A673 (cell line): Measurements from ENCODE around the gene YEATS2. TPM values are rescaled to one million over a fixed set of nuclear protein-coding genes. Genes with fewer than 3 reads are reported as not detected.

Source experiments
- BruUV-seq: library from RNA; stranded (reverse); fragments of 400-500 nt; replicated peaks from 2 replicates; lab custom pipeline; 2021; lab: Mats Ljungman, UMichigan
- CTCF ChIA-PET: fragments of 300-600 bp; sonication (Branson Sonifier 250); formaldehyde crosslinking; loops from one replicate; lab custom pipeline; 2022; ENCODE audit warnings: antibody characterized with exemption; lab: Charles Lee
- POLR2A ChIA-PET: fragments of 300-600 bp; sonication (Branson Sonifier 250); formaldehyde crosslinking; loops from one replicate; lab custom pipeline; 2022; ENCODE audit warnings: antibody characterized with exemption; ENCODE audit not compliant: low non-redundant PET; lab: Charles Lee
- DNase-seq: peaks from one replicate; pipeline ENCODE4 v3.0.0-alpha.2; 2015; ENCODE audit warnings: low spot score
- H3K27ac ChIP-seq: fragments of 200-600 bp; sonication (generic); 2 replicates; pipeline ENCODE4 v1.5.1; 2016; ENCODE audit warnings: mixed run types, low read depth, mild to moderate bottlenecking, mixed read lengths, antibody characterized with exemption, low read length; ENCODE audit not compliant: poor library complexity, severe bottlenecking
- H3K27me3 ChIP-seq: fragments of 200-600 bp; sonication (generic); replicated peaks from 2 replicates; pipeline ENCODE4 v1.6.1; 2017; ENCODE audit warnings: mixed run types, low read depth, mild to moderate bottlenecking, mixed read lengths, antibody characterized with exemption, low read length; ENCODE audit not compliant: insufficient read depth, poor library complexity
- H3K36me3 ChIP-seq: fragments of 200-600 bp; sonication (generic); 2 replicates; pipeline ENCODE4 v1.6.1; 2016; ENCODE audit warnings: mixed run types, mild to moderate bottlenecking, mixed read lengths, antibody characterized with exemption, low read length; ENCODE audit not compliant: insufficient read depth, poor library complexity, severe bottlenecking
- H3K4me1 ChIP-seq: fragments of 200-600 bp; sonication (generic); 2 replicates; pipeline ENCODE4 v1.6.1; 2017; ENCODE audit warnings: mixed run types, mild to moderate bottlenecking, mixed read lengths, antibody characterized with exemption, low read length; ENCODE audit not compliant: insufficient read depth, poor library complexity, severe bottlenecking
- H3K4me3 ChIP-seq: fragments of 200-600 bp; sonication (generic); 2 replicates; pipeline ENCODE4 v1.5.1; 2016; ENCODE audit warnings: low read depth, mixed run types, mild to moderate bottlenecking, mixed read lengths, low read length; ENCODE audit not compliant: poor library complexity, severe bottlenecking
- H3K9me3 ChIP-seq: fragments of 200-600 bp; sonication (generic); 2 replicates; pipeline ENCODE4 v1.6.1; 2016; ENCODE audit warnings: mixed run types, low read depth, mild to moderate bottlenecking, mixed read lengths, antibody characterized with exemption, low read length; ENCODE audit not compliant: poor library complexity, severe bottlenecking
- EZH2 ChIP-seq: fragments of 200-600 bp; sonication (generic); IDR thresholded peaks from 2 replicates; pipeline ENCODE4 v1.6.1; 2017; ENCODE audit warnings: borderline replicate concordance, low read depth, mild to moderate bottlenecking, mixed read lengths, antibody characterized with exemption, low read length; ENCODE audit not compliant: poor library complexity, severe bottlenecking
- intact Hi-C: fragments of 100-400 bp; cut with micrococcal nuclease; formaldehyde crosslinking; loops from one replicate; pipeline ENCODE4 v1.10.0; 2022; ENCODE audit not compliant: unreplicated experiment
- total RNA-seq: library from RNA; stranded (reverse); gene quantifications from 2 replicates; pipeline ENCODE4 v1.2.3, GENCODE V29; 2021
- TF ChIP-seq, protein P1 (sequence below): fragments of 300-800, 200-600 bp; sonication (generic); conservative IDR thresholded peaks from 2 replicates; pipeline ENCODE4 v1.5.1; 2017; ENCODE audit warnings: low read depth, mild to moderate bottlenecking, antibody characterized with exemption, low read length, moderate library complexity, mixed read lengths

The YEATS2 gene
- total RNA-seq, 1 experiment from 2014 or later: 40.7 TPM

DNA sequence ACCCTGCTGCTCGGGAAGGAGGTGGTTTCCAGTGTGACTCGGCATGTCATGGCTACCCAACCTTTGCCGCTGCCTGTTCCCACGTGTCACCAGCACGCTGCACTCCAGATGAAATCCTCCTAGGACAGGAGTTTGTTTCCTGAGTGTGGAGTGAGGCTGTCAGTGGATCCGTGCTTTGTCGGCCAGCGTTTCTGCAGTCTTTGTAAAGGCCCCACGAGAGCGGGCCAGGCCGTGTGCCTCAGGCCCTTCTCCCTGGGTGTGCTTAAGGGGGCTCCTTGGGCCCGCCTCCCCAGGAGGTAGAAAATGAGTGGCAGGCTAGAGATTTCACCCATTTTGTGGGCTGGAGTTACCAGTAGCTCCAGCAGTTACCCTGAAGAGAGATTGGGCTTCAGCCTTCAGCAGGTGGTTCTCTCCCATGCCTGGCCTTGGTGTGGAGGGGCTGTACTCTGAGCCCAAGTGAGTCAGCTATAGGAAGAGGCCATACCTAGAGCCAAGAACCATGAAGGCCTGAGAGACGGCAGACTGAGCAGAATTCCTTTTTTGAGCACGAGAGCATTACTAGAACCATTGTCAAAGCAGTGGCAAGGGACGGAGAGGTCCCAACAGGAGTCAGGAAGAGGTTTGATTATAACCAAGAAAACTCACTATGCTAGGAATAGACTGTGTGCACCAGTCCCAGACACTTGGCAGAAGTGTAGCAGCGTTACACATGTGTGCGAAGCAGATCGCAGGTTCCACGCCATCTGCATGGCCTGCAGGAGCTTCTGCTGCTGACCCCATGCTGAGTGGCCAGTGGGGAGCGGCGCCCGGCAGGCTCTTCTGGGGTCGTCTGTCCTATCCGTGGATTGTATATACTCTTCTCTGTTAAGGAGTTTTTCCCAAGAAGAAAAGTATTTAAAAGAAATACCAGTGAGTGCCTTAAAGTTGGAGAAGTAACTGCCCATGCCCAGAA, 113.3 kb downstream of the YEATS2 start:
- POLR2A ChIA-PET: no interaction called here
- intact Hi-C loops: no loop called here
- BruUV-seq: no TSS peak
- no peaks in the 10 kb centered on the region for H3K4me1 ChIP-seq
- no peaks in the 10 kb centered on the region for H3K9me3 ChIP-seq
- peaks cover 57% of the 10 kb centered on the region for H3K36me3 ChIP-seq
- H3K27ac ChIP-seq: no peak overlapping the region
- no peaks in the 10 kb centered on the region for H3K27me3 ChIP-seq
- CTCF ChIA-PET: no interaction called here
- no peak overlapping the region for H3K4me3 ChIP-seq
- TF ChIP-seq EZH2: no peak
- TF ChIP-seq, protein P1, sequence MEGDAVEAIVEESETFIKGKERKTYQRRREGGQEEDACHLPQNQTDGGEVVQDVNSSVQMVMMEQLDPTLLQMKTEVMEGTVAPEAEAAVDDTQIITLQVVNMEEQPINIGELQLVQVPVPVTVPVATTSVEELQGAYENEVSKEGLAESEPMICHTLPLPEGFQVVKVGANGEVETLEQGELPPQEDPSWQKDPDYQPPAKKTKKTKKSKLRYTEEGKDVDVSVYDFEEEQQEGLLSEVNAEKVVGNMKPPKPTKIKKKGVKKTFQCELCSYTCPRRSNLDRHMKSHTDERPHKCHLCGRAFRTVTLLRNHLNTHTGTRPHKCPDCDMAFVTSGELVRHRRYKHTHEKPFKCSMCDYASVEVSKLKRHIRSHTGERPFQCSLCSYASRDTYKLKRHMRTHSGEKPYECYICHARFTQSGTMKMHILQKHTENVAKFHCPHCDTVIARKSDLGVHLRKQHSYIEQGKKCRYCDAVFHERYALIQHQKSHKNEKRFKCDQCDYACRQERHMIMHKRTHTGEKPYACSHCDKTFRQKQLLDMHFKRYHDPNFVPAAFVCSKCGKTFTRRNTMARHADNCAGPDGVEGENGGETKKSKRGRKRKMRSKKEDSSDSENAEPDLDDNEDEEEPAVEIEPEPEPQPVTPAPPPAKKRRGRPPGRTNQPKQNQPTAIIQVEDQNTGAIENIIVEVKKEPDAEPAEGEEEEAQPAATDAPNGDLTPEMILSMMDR: no peak
- no peak for DNase-seq

DNA sequence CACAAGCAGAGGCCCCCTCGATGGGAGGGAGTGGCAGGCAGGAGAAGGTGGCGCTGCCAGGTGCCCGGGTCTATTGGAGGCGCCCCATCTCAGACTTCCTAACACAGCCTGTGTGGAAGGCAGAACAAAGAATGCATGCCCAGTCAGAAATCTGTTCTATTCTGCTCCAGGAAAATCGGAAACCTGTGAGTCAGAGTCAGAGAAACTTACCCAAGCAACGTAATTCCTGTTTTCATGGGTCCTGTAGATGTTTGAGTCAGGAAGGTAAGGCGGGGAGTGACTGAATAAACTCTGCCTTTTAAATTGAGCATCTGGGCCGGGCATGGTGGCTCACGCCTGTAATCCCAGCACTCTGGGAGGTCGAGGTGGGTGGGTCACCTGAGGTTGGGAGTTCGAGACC, 114.0 kb downstream of the YEATS2 start:
- no TSS peak for BruUV-seq
- ChIA-PET CTCF (no interaction called here), POLR2A (no interaction called here)
- intact Hi-C loops: no loop called here
- Histone ChIP-seq H3K36me3 (peaks cover 50% of the 10 kb centered on the region), H3K27ac (no peak overlapping the region), H3K9me3 (no peaks in the 10 kb centered on the region), H3K4me1 (no peaks in the 10 kb centered on the region), H3K4me3 (no peak overlapping the region), H3K27me3 (no peaks in the 10 kb centered on the region)
- no peak for TF ChIP-seq EZH2
- TF ChIP-seq, protein P1: no peak
- no peak for DNase-seq

DNA sequence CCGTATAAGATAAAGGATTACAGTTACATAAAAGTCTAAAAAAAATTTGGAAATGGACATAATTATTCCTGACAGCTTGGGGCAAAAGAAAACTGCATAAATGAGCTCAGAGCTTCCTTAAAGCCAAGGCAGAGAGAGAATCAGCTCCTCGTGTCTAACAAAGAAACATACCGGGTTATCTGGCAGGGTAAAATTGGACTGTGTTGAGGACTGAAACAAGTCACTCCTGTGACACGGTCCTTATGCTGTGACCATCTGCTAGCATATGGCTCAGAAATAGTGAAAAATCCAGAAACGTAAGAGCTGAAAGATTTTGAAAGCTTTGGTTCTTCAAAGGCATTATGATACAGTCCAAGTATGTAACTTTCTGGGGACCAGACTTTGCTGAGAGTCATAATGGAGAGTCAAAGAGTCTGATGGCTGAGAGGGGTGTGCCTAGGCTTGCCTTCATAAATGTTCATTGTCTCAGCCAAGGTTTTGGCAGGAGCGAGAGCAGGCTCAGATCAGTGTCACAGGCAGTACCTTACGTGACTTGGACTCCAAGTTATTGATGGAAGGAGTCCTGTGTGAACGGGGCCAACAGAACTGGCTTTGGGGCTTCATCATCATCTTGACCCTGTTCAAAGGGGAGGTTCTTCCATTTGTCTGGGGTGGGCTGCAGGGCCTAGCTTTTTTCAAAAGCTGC, 115.3 kb downstream of the YEATS2 start:
- Histone ChIP-seq H3K27ac (no peak overlapping the region), H3K27me3 (no peaks in the 10 kb centered on the region), H3K4me3 (no peak overlapping the region), H3K4me1 (no peaks in the 10 kb centered on the region), H3K9me3 (no peaks in the 10 kb centered on the region), H3K36me3 (peaks cover 37% of the 10 kb centered on the region)
- DNase-seq: no peak
- intact Hi-C loops: no loop called here
- ChIA-PET POLR2A (no interaction called here), CTCF (no interaction called here)
- TF ChIP-seq EZH2: no peak
- TF ChIP-seq, protein P1: no peak
- no TSS peak for BruUV-seq
